Tibial nerve (tissue), 4 donors: ENCODE data around the gene FGD2. TPM values are rescaled to one million over a fixed set of nuclear protein-coding genes. Genes with fewer than 3 reads are reported as not detected.

ENCODE experiments used
- DNase-seq, 2 donors: peaks; one replicate each; pipeline ENCODE4 v3.0.0-alpha.2; 2019; ENCODE audit warnings: low spot score in 2 of 2
- H3K27ac ChIP-seq, 4 donors: fragments of 200-600 bp; sonication (generic) in 3 of 4; one replicate each; pipeline ENCODE4 v1.5.1; 2017 to 2019; ENCODE audit warnings: mild to moderate bottlenecking in 1 of 4
- H3K27me3 ChIP-seq, 2 donors: fragments of 200-600 bp; sonication (generic) in 1 of 2; one replicate each; pipeline versions ENCODE4 v1.5.1 to v1.6.0; 2017 to 2019
- H3K36me3 ChIP-seq, 3 donors: fragments of 200-600 bp; sonication (generic); one replicate each; pipeline ENCODE4 v1.5.1; 2018 to 2019
- H3K4me1 ChIP-seq, 4 donors: fragments of 200-600 bp; sonication (generic) in 3 of 4; one replicate each; pipeline ENCODE4 v1.5.1; 2017 to 2019
- H3K4me3 ChIP-seq, 4 donors: fragments of 200-600 bp; sonication (generic) in 3 of 4; one replicate each; pipeline ENCODE4 v1.5.1; 2017 to 2019; ENCODE audit warnings: mild to moderate bottlenecking in 1 of 4, moderate library complexity in 1 of 4
- H3K9me3 ChIP-seq, 4 donors: fragments of 200-600 bp; sonication (generic) in 3 of 4; one replicate each; pipeline ENCODE4 v1.5.1; 2017 to 2019
- EP300 ChIP-seq, 2 donors: sonication (generic); formaldehyde crosslinking; IDR thresholded peaks; one replicate each; pipeline ENCODE4 v1.6.1; 2017; ENCODE audit warnings: antibody characterized with exemption in 2 of 2, mild to moderate bottlenecking in 1 of 2
- POLR2A ChIP-seq, 2 donors: fragments of 450-650 bp; IDR thresholded peaks; one replicate each; pipeline ENCODE4 v1.6.1; 2017; ENCODE audit warnings: antibody characterized with exemption in 2 of 2, mild to moderate bottlenecking in 2 of 2, moderate library complexity in 2 of 2
- WGBS, 2 donors: methylation state at CpG; one replicate each; pipeline ENCODE4 v1.1.5; 2018; 5-methylcytosine and 5-hydroxymethylcytosine counted together
- total RNA-seq, 4 donors: library from RNA; depleted of rRNA; stranded (reverse); fragments of >200 nt; gene quantifications; one replicate each; pipeline ENCODE4 v1.1.0, GENCODE V29; 2016
- TF ChIP-seq, protein P1 (sequence below), 5 experiments: fragments of 200-600 bp in 3 of 5; fragments of 450-650 bp in 2 of 5; sonication (generic) in 3 of 5; IDR thresholded peaks; one replicate each; pipeline ENCODE4 v1.5.1; 2016 to 2019; ENCODE audit warnings: antibody characterized with exemption in 5 of 5, mild to moderate bottlenecking in 3 of 5, moderate library complexity in 2 of 5

FGD2 gene
- total RNA-seq, 4 donors from 2014 or later: 40.9 to 182 (median 48.5) TPM

DNA sequence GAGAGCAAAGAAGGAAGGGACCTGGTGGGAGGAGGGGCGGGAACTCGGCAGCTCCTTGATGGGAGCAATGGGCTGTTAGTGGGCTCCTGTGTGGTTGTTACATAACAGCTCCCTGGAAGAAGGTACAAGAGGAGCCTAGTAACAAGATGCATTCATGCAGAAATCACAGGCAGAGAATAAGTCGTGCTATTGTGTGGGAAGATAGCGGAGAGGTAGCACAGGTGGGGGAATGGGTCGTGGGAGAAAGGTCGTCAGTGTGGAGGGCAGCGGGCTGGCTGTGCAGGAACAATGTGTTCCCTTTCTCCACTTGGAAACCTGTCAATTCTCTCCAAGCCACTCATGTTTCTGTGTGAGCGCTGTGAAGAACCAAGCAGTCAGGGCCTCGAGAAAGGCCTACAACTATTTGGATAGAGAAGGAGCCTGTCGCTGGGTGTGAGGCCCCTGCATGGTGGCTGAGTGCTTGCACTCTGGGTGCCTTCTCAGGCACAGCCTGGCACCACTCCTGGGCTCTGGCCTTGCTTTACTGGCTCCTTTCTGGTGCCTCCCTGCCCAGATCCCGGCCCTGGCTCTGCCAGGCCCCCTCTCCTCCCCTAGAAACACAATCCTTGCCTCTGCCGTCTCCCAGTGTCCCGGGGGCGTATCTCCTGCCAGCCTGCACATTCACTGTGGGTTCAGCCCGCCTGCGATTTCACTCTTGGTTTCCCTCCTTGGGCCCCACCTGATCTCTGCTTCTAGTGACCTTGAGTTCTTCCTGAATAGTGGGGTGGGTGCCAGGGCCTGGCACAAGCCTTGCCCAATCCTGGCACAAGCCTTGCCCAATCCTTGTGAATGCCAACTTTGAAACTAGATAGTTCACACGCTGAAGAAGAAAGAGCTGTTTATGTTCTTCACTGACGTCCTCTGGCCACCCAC is 7.4 kb upstream of the FGD2 start:
- WGBS, 2 donors: 53 to 66% methylated on average over 18 of the region's 18 CpGs
- Histone ChIP-seq H3K4me3 (no peak overlapping the region), H3K9me3 (no peaks in the 10 kb centered on the region), H3K36me3 (no peaks in the 10 kb centered on the region), H3K27ac (peak overlapping the region; percentile 4 to 89 (median 78)), H3K27me3 (no peaks in the 10 kb centered on the region), H3K4me1 (peaks cover 0 to 21% (median 10%) of the 10 kb centered on the region in 4 donors)
- TF ChIP-seq, protein P1, sequence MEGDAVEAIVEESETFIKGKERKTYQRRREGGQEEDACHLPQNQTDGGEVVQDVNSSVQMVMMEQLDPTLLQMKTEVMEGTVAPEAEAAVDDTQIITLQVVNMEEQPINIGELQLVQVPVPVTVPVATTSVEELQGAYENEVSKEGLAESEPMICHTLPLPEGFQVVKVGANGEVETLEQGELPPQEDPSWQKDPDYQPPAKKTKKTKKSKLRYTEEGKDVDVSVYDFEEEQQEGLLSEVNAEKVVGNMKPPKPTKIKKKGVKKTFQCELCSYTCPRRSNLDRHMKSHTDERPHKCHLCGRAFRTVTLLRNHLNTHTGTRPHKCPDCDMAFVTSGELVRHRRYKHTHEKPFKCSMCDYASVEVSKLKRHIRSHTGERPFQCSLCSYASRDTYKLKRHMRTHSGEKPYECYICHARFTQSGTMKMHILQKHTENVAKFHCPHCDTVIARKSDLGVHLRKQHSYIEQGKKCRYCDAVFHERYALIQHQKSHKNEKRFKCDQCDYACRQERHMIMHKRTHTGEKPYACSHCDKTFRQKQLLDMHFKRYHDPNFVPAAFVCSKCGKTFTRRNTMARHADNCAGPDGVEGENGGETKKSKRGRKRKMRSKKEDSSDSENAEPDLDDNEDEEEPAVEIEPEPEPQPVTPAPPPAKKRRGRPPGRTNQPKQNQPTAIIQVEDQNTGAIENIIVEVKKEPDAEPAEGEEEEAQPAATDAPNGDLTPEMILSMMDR (IDR thresholded peaks at IDR 0.05): no peak
- peak in 1 of 2 donors; percentile 19 for TF ChIP-seq EP300 (IDR thresholded peaks at IDR 0.05)
- DNase-seq: no peak

DNA sequence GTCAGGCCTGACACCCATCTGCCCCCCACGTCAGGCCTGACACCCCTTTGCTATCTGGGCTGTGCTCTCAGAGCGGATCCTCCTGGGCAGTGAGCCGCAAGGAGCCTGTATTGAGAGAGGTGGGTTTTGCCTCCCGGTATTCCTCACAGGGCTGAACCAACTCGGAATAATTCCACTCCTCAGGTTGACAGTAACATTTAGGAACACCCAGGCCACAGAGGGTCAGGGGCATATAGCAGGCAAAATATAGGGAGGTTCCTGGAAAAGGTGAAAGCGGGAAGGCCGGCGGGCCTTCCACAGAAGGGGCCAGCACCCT is 6.8 kb upstream of the FGD2 start:
- peak overlapping the region; percentile 4 to 89 (median 78) for H3K27ac ChIP-seq
- WGBS, 2 donors: 52 to 66% methylated on average over 8 of the region's 8 CpGs
- H3K27me3 ChIP-seq: no peaks in the 10 kb centered on the region
- TF ChIP-seq EP300 (IDR thresholded peaks at IDR 0.05) (peak in 1 of 2 donors; percentile 70), POLR2A (IDR thresholded peaks at IDR 0.05) (peak in 1 of 2 donors; percentile 23)
- TF ChIP-seq, protein P1 (IDR thresholded peaks at IDR 0.05): no peak
- H3K9me3 ChIP-seq: no peaks in the 10 kb centered on the region
- peaks cover 0 to 21% (median 10%) of the 10 kb centered on the region in 4 donors for H3K4me1 ChIP-seq
- no peaks in the 10 kb centered on the region for H3K36me3 ChIP-seq
- no peak for DNase-seq
- H3K4me3 ChIP-seq: no peak overlapping the region

- Histone ChIP-seq H3K4me1 (peaks cover 0 to 21% (median 10%) of the 10 kb centered on the region in 4 donors), H3K27ac (peak overlapping the region in 3 of 4 donors; percentile 71 to 89 (median 84)), H3K4me3 (no peak overlapping the region), H3K36me3 (no peaks in the 10 kb centered on the region), H3K9me3 (no peaks in the 10 kb centered on the region), H3K27me3 (no peaks in the 10 kb centered on the region)
- no peak for TF ChIP-seq EP300 (IDR thresholded peaks at IDR 0.05)
- WGBS, 2 donors: 70 to 75% methylated on average over 10 to 11 of the region's 15 CpGs
- no peak for DNase-seq
These were observed 6.2 kb upstream of the FGD2 start for GRCh38 chr6:36999061-36999750.

- Histone ChIP-seq H3K4me1 (peaks cover 0 to 21% (median 10%) of the 10 kb centered on the region in 4 donors), H3K27ac (peak overlapping the region in 1 of 4 donors; percentile 84), H3K9me3 (no peaks in the 10 kb centered on the region), H3K36me3 (no peaks in the 10 kb centered on the region), H3K4me3 (no peak overlapping the region), H3K27me3 (no peaks in the 10 kb centered on the region)
- 94 to 96% methylated on average over 4 of the region's 4 CpGs for WGBS, 2 donors
- no peak for TF ChIP-seq EP300 (IDR thresholded peaks at IDR 0.05)
- DNase-seq: no peak
These were observed 5.7 kb upstream of the FGD2 start for GRCh38 chr6:36999751-37000125.

GRCh38 chr6:37004044-37004980 is 1.1 kb upstream of the FGD2 start:
- WGBS, 2 donors: 75 to 76% methylated on average over 11 of the region's 11 CpGs
- no peak for TF ChIP-seq EP300 (IDR thresholded peaks at IDR 0.05)
- TF ChIP-seq, protein P1 (IDR thresholded peaks at IDR 0.05): no peak
- no peak for TF ChIP-seq POLR2A (IDR thresholded peaks at IDR 0.05)
- no peaks in the 10 kb centered on the region for H3K9me3 ChIP-seq
- no peak overlapping the region for H3K27ac ChIP-seq
- H3K27me3 ChIP-seq: no peaks in the 10 kb centered on the region
- H3K4me3 ChIP-seq: no peak overlapping the region
- no peaks in the 10 kb centered on the region for H3K36me3 ChIP-seq
- DNase-seq: no peak
- H3K4me1 ChIP-seq: peaks cover 0 to under 1% (median 0%) of the 10 kb centered on the region in 4 donors
